Measurements from ENCODE around the gene PLEKHA6. TPM values are rescaled to one million over a fixed set of nuclear protein-coding genes. Genes with fewer than 3 reads are reported as not detected.

The PLEKHA6 gene, protein sequence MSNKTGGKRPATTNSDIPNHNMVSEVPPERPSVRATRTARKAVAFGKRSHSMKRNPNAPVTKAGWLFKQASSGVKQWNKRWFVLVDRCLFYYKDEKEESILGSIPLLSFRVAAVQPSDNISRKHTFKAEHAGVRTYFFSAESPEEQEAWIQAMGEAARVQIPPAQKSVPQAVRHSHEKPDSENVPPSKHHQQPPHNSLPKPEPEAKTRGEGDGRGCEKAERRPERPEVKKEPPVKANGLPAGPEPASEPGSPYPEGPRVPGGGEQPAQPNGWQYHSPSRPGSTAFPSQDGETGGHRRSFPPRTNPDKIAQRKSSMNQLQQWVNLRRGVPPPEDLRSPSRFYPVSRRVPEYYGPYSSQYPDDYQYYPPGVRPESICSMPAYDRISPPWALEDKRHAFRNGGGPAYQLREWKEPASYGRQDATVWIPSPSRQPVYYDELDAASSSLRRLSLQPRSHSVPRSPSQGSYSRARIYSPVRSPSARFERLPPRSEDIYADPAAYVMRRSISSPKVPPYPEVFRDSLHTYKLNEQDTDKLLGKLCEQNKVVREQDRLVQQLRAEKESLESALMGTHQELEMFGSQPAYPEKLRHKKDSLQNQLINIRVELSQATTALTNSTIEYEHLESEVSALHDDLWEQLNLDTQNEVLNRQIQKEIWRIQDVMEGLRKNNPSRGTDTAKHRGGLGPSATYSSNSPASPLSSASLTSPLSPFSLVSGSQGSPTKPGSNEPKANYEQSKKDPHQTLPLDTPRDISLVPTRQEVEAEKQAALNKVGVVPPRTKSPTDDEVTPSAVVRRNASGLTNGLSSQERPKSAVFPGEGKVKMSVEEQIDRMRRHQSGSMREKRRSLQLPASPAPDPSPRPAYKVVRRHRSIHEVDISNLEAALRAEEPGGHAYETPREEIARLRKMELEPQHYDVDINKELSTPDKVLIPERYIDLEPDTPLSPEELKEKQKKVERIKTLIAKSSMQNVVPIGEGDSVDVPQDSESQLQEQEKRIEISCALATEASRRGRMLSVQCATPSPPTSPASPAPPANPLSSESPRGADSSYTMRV
- polyA plus RNA-seq (ENCODE audit: insufficient read length) = 3.0 TPM

DNA sequence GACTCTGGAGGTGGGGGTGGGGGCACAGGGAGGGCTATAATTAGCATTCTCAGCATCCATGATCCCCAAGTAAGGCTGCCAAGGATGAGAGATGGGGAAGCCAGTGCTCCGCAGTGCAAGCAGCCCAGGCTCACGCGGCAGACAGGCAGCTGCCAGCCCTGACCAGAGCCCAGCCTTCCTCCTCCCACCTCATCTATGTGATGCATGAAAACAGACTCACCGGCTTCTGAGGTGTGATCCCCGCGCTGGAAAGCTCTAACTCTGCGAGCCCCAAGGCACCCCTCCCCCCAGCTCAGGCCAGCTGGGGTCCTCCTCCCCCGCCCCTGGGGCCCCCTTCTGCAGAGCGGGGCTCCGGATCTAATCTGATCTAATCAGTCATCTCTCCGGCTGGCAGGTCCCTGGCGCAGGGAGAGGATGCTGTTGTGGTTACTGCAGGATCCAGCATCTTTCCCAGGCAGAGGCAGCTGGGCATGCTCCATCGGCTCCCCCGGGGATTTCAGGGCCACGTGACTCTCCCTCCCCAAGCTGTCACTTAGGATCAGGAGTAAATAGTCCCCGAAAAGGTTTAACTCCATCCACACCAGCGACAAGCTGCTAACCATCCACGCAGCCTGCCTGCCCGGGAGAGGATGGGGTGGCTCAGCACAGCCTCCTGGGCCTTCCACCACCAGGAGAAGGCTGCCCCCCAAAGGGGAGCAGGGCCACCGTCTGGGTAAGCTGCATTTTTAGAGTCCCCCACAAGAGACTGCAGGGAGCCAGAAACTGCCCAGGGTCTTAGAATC lies at the start of gene PLEKHA6:
TSS of gene PLEKHA6 (minus strand) at position 456 of the 782 bp plus-strand sequence. CDS start 86,202 bp downstream, outside the sequence.
- no peak for DNase-seq (ENCODE audit: low read depth)

DNA sequence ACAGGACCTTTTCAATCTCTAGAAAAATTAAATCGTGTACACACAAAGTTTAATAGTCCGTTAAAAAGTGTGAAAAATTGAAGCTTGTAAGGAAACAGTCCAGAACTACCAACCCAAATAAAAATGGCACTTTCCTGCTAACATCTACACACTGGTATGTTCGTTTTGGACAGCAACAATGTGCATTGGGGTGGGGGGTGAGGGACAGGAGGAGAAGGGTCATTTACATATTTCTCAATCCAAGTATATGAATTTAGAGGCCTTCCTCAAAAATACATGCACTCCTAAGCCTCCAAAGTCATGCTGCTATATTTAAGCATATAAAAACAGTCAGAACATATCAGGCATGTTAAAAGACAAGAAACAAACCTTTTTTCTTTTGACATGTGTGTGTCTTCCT lies 49.4 kb upstream of the PLEKHA6 start:
- no peak for DNase-seq (ENCODE audit: low read depth)

DNA sequence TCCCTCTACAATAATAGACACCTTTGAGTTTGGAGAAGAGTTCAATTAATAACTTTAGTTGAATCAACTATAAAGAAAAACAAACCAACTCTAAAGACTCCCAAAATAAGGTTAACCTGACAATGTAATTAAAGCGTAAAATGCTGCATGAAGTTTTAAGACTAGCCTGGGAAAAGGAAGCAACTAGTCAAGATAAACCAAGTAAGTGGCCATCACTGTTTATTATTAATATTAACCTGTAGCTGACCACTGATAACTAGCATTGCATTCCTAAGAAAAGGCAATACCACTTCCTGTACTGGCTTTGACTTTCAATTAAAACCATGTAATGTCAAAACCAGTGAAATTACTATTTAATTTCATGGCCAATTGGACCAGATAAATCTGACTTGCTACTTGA lies 48.9 kb upstream of the PLEKHA6 start:
- DNase-seq (ENCODE audit: low read depth) = no peak

DNA sequence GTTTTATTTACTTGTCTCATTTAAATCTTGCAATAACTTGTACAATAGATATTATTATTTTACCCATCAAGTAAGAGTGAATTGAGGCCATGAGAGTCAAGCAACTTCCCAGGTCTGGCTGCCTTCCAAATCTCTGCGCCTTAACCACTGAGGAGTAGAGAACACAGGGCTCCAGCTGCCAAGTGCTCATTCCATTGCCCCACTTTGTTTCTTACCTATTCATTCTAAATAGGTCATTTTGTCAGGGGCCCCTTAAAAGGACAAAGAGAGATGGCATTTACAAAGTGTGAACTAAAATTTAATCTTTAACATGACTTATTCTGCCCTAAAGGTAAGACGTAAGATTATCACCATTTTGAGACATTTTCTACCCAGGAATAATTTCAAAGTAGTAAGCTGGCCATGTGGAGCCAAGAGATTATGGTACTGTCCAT lies 48.4 kb upstream of the PLEKHA6 start:
- DNase-seq (ENCODE audit: low read depth) = no peak

DNA sequence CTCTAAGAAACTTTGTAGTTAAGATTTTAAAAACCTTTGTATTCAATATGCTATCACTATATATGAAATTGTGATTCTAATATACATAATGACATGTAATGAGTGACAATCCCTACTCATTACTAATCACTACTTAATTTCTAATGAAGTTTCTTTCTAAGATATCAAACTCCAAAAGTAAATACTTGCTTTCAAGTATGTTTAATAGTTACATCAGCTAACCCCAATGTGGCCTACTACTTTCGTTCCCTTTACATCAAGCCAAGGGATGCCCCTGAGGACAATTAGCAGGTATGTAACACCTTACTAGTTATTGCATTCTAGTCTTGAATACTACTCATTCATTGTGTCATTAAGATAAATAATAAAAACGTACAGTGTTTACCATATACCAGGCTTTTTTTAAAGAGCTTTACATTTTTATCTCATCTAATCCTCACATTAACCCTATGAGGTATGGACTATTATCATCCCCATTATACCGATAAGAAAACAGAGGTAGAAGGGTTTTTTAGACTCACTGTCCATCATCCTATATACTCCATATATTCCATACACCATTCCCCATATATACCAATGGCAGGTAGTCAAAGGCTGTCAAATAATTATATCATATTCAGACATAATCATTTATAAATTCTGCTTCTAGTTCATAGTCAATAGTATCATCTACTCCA lies 47.7 kb upstream of the PLEKHA6 start:
- no peak for DNase-seq (ENCODE audit: low read depth)

DNA sequence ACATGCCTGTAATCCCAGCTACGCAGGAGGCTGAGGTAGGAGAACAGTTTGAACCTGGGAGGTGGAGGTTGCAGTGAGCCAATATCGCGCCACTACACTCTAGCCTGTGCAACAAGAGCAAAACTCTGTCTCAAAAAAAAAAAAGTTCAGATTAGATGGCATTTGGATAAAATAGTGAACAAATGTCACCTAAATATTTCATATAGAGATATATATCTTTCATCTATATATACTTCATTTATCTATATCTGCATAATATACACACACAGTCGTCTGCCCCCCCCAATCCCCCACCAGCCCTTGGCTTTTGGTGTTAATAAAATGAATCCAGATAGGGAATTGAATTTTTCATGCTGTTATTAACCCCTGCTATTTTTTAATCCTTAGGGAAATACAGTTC lies 46.9 kb upstream of the PLEKHA6 start:
- DNase-seq (ENCODE audit: low read depth) = no peak

DNA sequence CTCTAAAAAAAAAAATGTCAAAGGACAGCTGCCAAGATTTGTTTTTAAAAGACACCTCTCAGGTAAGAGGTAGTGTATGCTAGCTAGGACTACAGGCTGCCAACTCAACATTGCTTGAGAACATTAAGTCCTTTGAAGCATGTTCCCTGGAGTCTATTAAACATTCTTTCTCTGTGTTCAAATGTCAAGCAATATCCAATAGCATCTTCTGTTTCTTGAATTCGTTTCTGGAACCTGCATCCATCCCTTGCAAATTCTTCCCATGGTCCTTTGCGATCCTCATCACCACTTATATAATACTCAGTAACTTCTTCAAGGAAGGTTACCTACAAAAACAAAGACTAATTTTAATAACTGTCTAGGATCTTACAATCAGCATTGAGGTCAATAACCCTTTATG lies 46.3 kb upstream of the PLEKHA6 start:
- DNase-seq (ENCODE audit: low read depth) = no peak

DNA sequence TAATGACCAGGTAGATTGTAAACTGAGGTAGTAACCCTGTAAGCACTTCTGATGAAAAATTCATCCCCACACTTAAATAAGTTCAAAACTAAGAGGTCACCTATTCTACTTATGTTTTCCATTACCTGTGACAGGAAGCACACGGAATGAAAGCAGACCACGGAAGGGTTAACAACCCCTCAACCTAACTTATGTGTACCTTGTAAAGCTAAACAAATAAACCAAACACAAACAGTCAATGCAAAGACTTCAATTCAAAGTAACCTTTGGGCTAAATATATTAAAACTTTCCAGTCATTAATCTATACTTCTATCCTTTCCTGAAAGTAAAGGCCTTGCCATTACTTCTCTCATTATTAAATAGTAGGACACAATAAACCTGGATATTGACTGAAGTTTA lies 44.9 kb upstream of the PLEKHA6 start:
- no peak for DNase-seq (ENCODE audit: low read depth)

DNA sequence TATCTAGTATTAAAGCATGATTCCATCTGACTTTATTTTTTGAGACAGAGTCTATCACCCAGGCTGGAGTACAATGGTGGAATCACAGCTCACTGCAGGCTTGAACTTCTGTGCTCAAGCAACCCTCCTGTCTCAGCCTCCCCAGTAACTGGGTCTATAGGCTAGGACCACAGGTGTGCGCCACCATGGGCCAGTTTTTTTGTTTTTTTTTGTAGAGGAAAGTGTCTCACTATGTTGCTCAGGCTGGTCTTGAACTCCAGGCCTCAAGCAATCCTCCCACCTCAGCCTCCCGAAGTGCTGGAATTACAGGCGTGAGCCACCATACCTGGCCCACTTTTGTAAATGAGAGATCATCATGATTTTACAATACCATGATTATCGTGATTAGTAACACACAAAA lies 42.7 kb upstream of the PLEKHA6 start:
- no peak for DNase-seq (ENCODE audit: low read depth)

DNA sequence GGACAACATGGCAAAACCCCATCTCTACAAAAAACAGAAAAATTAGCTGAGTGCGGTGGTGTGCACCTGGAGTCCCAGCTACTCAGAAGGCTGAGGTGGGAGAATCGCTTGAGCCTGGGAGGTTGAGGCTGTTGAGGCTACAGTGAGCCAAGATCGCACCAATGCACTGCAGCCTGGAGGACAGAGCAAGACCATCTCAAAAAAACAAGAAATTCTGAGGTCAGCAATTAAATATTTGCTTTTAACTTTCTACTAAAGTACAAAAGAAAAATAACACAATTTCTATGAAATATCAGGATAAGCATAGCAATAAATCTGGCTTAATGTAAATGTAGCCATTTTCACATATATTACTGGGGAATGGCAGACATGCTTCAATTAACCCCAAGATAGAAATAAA lies 42.0 kb upstream of the PLEKHA6 start:
- DNase-seq (ENCODE audit: low read depth) = no peak

DNA sequence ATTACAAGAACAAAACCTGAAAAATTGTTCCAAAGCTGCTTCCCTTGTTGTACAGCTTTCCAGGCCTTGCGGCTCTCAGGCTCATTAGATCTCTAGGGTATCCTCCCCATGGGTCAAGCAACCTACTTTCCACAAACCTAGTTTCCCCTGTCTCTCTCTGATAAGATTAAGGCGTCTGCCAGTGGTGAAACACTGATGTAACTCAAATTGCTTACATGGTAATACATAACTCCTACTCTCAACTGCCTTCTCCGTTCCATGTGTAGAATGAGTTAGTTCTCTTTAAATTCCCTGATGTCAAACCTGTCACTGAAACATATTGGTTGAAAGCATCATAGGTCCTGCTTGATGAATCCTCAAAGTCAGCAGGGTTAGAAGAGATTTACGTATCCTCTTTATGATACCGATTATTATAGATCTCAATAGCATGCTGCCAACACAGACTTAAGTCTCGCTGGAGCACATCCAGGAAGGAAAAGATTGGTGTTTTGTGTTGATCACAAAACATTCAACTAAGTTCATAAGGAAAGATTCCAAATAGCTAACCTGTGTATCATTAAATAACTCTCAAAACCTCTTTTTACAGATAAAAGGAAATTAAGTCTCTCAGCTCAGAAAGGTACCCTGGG lies 41.3 kb upstream of the PLEKHA6 start:
- no peak for DNase-seq (ENCODE audit: low read depth)

DNA sequence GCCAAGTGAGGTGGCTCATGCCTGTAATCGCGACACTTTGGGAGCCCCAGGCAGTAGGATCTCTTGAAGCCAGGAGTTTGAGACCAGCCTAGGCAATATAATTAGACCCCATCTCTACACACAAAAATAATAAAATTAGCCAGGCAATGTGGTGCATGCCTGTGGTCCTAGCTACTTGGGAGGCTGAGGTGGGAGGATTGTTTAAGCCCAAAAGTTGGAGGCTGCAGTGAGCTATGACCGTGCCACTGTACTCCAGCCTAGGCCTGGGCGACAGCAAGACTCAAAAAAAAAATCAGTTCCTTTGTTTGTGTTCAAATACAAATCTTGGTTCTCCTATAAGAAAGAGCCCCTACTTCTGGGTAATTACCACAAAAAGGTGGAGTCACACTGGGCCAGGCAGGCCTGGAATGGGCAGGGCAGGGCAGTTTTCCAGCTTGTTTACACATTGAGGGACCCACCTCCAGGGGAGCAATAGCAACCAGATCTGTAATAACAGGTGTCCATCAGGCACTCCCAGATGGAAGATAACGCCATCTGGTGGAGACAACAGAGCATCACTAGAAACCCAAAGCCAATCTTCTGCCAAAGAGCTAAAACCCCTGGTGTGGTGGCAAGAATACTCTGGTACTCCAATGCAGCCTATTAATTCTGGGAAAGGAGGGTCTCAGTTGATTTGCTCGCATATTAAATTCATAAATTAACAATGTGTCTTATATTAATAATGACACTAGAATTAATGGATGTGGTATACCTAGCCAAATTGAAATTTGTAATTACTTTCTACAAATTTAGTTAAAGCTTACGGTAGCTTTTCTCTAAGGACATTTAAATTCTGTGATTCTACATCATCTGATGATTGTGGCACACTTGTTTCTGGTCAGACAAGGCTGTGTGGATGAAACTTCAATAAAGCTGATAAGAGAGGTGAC lies 38.7 kb upstream of the PLEKHA6 start:
- no peak for DNase-seq (ENCODE audit: low read depth)

DNA sequence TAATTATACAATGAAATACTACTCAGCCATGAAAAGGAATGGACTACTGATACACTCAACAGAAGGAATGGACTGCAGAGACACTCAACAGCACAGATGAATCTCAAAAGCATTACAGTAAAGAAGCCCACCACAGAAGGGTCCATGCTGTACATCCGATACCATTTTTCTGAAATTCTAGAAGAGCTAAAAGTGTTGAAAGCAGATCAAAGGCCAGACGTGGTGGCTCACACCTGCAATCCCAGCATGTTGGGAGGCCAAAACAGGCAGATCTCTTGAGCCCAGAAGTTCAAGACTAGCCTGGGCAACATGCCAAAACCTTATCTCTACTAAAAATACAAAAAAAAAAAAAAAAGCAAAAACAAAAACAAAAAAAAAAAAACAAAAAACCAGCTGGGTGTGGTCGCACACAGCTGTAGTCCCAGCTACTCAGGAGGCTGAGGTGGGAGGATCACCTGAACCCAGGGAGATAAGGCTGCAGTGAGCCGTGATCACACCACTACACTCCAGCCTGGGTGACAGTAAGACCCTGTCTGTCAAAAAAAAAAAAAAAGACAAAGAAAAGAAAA lies 36.4 kb upstream of the PLEKHA6 start:
- DNase-seq (ENCODE audit: low read depth) = no peak

DNA sequence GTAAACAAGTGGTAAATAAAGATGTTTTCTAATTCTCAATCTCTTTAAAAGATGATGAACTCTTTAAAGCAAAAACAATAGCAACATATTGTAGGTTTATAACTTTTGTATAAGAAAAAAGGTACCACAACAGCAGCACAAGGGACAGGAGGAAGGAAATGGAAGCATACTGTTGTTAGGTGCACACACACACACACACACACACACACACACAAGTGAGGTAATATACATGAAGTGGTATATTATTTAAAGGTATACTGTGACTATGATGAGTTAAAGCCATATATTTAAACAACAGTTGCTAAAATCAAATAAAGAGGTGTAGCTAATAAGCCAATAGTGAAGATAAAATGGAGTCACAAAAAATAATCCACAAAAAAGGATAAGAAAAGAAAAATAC lies 31.9 kb upstream of the PLEKHA6 start:
- DNase-seq (ENCODE audit: low read depth) = no peak

DNA sequence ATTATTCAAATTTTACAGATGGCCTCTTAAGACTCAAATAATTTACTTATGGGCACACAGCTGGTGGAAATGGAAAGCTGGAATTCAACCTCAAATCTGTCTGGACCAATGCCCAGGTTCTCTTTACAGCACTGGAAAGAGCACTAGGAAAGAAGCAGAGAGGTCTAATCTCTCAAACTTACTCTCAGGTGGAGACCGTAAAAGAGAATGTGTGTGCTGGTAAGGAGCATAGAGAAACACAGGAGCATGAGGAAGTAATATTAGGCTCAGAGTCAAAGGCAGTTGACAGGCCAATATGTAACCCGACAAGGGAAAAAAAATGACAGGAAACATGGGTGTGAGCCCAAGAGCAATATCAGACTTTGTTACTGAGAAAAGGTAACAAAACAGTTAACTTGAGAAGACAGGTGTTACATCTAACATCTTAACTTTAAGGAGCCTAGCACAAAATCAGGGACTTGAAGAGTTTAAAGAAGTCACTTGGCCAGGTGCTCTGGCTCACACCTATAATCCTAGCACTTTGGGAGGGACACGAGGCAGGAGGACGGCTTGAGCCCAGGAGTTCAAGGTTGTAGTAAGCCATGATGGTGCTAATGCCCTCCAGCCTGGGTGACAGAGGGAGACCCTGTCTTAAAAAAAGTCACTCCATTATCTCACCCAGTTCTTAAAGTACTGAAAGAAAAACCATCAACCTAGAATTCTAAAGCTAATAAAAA lies 31.2 kb upstream of the PLEKHA6 start:
- DNase-seq (ENCODE audit: low read depth) = no peak

DNA sequence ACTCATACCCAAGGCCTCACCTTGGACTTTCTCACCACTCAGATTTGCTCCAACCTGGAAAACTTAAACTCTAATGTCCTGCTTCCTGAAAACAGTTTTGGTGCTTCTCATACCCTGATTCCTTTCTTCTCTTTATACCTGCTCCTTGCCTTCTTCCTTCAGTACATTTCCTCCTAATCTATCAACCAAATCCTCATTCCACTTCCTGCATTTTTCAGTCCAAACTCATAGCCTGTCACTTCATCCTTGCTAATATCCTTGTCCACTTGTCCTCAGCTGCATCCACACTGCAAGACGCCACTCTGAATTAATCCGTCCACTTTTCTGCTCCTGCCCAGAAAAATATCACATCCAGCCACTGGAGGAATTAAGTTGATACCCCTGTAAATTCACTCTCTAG lies 26.0 kb upstream of the PLEKHA6 start:
- no peak for DNase-seq (ENCODE audit: low read depth)

DNA sequence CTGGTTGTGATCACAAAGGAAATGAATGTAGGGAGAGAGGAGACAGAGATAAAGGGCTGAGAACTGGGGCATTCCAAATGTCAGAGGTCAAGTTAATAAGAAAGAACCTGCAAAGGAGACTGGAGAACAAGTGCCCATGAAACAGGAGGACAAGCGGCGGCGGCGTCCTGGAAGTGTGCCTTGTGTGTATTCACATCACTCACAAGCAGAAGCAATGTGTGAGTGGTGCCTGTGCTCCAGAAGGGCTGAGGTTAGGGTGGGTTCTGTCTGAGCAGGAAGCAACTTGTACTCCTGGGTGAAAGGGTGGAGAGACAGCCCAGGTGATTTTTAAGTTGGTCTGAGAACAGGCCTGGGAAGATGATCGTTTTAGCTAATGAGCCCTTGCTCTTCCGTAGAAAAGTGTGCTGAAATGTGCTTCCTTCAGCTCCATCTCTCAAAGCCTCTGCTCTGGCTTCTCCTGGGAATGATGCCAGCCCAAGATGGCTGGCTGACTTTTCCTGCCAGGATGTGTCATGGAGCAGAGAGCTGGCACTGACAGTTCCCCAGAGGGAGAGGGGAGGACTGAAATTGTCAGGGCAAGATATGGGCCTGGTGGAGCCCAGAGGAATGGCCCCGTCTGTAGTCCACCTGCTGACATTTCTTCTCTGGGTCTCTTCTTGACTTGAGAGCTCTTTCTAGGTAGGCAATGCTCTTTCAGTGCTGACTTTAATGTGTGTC lies 25.1 kb upstream of the PLEKHA6 start:
- DNase-seq (ENCODE audit: low read depth) = no peak

All from forelimb muscle (tissue), 1 donor.